Activated naive CD4-positive, alpha-beta T cell (primary cell): ENCODE measurements around the gene BANP.
"Not testable (repeated sequence)": the region's sequence is repeated elsewhere in the genome, so short reads cannot be mapped to it uniquely, and the experiment has no call there.

Source experiments
- DNase-seq, 4 experiments: peaks; one replicate each; lab custom pipeline; 2025; lab: John Stamatoyannopoulos, UW

The BANP gene

DNA sequence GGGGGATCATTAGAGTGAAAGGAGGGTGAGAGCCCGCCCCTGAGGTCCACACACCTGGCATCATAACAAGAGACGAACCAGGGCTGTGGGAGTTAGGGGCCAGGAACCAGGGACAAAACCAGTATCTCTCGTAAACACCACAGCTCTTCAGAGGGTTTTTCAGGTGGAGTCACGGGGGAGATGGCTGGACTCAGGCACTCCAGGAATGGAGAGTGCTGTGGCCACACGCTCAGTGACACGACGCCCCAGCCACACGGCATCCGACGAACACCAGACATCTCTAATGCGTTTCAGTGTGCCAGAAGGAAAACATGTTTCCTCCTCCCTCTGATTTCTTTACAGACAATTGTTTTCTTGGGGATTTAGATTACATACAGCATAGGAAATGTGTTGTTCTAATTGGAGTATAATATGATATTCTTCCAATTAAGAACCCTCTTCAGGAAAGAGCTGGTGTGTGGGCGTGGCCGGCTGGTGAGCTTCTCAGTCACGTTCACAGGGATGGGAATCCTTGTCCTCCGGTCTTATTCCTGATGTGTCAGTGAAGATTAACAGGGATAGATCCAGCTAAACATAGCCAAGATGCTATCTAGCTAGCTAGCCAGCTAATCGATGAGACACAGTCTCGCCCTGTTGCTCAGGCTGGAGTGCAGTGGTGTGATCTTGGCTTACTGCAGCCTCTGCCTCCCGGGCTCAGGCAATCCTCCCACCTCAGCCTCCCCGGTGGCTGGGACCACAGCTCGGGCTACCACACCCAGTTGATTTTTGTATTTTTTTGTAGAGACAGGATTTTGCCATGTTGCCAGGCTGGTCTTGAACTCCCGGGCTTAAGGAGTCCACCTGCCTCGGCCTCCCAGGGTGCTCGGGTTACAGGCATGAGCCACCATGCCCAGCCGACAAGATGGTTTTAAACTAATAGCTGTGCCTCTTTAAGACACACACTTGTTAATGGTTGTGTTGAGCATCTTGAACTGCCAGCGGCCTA, 98.6 kb downstream of the BANP start:
- no peak for DNase-seq

DNA sequence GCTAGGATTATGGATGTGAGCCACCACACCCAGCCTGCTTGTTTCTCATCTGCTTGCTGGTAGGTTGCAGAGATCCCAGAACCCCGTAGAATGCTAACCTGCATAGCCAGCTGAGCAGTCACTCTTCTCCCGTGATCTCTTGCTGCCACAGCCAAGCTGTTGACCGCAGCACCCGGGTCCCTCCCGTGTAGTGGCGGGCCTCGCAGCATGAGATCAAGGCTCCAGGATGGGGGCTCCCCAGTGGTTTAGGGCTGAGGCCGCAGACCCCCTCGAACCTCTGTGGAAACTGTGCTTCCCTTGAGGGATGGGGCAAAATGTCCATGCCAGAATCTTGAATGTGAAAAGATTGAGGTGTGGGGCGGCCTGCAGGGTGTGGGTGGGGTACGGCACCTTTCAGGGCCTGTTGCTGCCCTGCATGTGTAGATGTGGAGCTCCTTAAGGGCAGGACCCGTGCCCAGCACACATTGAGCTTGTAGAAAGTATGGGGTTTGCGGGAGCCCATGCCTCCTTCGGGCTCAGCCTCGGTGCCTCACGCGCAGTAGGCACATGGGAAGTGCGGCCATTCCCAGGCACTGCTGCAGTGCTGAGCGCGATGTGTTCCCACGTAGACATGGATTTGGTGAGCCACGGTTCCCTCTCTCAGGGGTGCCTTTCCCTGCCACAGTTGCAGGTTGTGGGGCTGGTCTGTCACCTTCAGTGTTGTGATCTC, 99.9 kb downstream of the BANP start:
- no peak for DNase-seq

DNA sequence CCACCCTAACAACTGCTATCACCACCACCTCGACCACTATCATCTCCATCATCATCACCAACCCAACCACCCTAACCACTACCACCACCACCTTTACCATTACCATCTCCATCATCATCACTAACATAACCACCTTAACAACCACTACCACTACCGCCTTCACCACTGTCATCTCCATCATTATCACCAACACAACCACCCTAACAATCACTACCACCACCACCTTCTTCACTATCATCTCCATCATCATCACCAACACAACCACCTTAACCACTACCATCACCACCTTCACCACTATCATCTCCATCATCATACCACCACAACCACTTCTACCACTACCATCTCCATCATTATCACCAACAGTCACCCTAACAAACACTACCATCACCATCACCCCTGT, 101.4 kb downstream of the BANP start:
- no peak for DNase-seq

DNA sequence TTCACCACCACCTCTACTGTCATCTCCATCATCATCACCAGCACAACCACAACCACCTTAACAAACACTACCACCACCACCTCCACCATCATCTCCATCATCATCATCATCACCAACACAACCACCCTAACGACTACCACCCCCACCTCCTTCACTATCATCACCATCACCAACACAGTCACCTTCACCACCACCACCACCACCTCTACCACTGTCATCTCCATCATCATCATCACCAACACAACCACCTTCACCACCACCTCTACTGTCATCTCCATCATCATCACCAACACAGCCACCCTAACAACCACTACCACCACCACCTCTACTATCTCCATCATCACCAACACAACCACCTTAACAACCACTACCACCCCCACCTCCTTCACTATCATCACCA, 102.2 kb downstream of the BANP start:
- not testable (repeated sequence) for DNase-seq

DNA sequence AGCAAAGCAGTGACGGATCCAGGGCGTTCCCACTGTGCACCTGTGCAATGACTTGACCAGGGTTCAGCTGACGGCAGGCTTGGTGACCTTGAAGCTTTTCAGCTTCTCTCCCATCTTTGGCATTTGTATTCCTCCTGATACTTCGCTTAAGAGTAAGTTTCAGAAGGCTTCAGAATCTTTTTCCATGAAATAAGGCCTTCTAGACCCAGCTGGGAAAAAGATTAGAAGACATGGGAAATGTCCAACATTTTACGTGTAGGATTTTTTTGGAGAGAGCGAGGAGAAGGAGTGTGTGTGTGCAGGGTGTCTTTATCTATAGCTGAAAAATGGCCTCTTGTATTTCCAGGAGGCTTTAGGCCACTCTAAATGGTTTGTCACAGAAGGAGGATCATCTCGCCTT, 104.1 kb downstream of the BANP start:
- DNase-seq = no peak

DNA sequence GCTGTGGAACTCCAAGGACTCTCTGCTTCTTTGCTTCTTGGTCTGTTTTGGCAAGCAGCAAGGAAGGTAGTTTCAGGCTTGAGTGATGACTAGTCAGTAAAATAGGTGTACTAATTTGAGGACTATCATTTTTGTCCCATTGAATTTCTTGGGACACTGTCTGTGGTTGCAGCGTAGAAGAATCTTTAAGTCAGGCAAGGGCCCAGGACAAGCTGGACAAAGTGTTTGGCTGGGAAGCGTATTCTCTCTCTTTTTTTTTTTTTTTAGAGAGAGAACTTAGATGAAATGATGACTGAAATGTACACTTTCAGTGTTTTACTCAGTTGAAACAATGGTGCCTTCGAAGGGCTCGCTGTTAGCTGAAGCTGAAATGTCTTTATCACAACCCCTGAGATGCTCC, 105.0 kb downstream of the BANP start:
- DNase-seq = no peak

DNA sequence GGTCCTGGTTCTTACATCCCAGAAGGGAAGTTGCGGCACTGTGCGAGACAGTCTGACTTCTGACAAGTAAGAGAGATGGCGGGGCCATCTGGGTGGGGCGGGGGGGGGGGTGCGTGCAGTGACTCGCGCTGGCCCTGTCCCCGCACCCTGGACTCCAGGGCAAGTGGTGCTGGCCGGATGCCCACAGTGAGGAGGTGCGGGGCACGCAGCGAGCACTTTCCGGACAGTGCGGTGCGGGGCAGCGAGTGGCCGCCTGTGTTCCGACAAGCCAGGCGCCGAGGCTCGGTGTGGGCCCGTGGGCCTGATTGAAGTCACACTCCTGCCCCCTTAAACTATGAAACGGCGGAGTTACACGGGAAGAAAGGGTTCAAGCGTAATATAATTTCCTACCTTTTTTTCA, 106.4 kb downstream of the BANP start:
- DNase-seq = no peak

DNA sequence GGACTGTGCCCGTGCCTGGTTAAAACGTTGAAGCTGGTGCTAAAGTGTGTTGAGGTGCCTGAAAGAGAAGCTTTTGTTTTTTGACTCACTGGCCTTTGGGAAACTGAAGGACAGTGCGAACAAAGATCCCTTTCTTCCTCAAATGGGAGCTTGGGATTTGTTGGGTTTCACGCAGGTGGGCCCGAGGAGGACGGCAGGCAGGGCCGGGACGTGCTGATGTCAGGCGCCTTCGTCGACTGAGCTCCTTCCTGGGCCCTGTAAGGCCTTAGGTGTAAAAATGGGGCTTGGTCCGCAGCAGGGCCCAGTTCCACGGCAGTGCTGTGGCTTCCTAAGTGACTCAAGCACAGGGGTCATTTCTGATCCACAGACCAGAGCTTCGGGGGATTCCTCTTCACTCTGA, 106.9 kb downstream of the BANP start:
- DNase-seq = no peak

DNA sequence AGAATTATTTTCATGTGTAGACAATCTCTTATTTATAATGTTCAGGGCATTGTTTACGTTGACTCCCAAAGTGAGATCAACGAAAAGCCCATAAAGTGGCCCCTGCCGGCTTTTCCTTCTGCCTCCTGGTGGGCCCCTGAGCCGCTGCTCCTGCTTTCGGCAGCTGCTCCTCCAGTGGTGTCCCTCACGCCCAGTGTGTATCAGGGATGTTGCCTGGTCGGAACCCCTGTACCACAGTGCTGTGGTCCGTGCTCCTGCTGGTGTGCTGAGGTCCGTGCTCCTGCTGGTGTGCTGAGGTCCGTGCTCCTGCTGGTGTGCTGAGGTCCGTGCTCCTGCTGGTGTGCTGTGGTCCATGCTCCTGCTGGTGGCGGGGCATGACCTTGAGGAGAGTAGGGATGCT, 107.6 kb downstream of the BANP start:
- no peak for DNase-seq

DNA sequence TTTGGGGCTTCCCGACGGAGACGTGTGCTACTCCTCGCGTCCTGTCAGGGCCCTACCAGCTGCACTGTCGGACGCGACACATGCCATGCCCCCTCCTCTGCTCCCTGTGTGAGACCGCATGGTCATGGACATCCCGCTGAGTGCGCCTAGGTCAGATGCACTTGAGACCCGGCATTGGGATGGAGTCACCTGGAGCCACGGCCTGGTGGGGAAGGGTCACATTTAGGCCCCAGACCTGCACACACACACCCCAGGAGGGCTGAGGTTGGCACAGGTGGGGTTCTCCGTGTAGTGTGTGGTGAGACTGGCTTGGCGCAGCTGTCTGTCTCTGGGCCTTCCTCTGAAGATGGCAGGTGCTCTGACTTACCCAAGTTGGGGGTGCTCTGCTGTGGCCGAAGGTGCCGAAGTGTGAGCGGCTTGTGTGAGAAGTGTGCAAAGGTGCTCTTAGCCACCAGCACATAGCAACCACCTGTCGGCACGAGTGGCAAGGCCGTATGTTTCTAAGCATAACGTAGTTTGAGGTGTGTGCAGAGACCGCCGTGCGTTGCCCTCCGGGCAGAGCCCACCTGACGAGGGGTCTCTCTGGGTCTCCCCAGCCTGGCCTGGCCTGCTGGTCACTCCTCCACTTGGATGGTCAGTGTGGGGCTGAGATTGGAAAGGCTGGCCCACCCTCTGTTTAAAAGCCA, 108.6 kb downstream of the BANP start:
- DNase-seq = no peak

DNA sequence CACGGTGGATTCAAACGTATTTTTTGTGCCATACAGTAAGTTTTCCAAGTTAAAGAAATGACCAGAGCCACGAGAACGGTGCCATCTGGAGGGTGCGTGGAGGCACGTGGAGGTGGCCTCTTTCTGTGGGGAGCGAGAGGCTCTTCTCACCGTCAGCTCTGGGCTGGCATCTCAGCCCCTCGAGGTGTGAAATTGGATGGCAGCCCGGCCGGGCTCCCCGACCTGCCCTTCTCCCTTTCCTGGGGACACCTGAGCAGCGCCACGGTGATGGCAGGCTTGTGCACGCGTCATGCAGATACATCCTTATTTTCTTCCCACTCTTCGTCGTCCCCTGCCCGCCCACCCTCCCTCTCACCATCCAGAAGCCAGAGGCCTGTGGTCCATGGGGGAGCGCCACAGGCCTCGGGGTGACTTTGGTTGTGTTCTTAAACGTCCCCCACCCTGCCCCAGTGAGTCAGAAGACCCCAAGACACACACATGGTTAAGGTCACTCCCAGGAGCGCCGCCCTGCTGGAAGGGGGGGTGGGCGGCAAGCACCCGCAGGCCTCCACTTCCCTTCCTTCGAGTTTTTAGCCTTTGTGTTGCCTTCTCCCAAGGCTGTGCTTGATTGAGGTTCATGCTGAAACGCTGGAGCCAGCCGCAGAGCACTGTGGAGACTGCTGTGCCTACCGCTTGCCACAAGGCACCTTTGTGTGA, 109.4 kb downstream of the BANP start:
- DNase-seq = no peak

DNA sequence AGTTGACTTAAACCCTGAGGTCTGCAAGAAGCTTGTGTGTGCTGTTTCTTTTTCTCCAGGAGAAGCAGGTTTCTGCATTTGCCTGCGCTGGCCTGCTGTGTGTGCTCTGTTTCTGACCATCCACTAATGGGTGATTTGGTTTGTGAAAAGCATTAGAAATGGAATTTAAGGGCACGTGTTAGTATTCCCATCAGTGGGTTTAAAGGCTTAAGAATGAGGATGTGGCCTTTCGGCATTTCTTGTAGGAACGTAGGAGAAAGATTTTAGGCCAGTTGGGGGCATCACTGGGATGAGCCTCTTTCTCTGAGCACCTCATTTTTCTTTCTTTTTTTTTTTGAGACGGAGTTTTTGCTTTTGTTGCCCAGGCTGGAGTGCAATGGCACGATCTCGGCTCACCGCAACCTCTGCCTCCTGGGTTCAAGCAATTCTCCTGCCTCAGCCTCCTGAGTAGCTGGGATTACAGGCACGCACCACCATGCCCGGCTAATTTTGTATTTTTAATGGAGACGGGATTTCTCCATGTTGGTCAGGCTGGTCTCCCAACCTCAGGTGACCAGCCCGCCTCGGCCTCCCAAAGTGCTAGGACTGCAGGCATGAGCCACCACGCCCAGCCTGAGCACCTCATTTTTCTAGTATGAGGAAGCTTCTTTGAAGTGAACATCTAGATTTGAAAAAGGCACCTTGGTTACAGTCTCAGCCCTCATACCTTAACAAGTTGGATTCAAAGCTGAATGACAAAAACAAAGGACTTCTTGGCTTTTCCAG, 110.3 kb downstream of the BANP start:
- no peak for DNase-seq

DNA sequence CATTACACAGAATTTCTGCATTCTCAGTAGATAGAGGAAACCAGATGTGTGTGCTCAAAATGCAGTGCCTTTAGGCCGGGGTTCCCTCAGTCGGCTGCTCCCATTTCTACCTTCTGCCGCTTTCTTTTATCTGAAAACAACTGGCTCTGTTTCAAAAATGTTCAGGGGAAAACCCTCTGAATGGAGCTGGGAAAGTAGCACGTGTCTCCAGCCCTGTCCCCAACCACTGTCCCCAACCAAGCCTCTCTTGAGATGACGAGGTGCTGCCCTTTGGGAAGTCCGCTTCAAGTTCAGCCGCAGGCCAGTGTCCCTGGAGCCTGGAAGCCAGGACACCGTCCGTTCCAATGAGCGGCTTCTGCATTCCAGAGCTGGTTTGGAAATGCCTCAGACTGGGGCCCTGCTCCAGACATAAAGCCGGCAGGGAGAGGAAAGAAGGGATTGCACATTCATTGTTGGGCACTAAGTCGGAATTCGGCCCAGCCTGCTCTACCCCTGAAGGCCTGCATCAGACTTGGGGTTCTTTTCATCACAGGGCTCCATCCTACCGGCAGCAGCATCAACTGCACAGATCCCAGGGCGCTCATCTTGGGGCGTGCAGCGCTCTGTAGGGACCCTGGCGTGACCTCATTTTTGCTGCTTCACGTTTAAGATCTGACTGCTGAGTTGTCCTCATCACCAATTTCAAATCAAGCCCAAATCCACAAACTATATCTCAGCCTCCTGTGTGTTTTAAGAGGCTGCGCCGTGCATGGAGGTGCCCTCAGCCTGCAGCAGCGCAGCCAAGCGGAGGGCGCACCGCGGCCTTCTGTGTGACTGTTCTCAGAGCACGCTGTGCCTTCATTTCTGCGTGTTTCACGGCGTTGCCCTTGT, 111.3 kb downstream of the BANP start:
- DNase-seq = no peak

DNA sequence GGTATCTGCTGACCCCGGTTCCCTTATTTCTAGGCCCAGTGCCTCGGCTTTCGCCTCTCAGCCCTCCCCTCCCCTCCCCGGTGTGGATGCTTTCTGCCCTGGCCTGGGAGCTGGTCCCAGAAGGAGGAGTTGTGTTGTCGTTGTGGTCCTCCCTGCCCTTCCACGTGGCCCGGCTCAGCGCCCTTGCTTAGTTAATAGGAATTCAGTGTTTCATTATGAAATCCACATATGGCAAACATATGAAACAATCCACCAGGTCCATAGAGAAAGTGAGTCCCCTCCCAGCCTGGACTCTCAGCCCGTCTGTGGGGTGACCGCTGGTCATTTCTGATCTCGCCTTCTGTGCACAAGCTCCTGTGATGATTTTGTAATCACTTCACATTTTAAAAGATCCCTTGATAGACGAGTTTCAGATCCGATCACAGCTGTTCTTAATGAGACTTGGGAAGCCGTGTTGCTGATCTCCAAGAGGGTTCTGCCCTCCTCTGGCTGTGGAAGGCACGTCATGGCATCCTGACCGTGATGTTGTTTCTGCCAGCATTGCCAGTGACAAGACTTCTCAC, 112.1 kb downstream of the BANP start:
- DNase-seq = no peak

DNA sequence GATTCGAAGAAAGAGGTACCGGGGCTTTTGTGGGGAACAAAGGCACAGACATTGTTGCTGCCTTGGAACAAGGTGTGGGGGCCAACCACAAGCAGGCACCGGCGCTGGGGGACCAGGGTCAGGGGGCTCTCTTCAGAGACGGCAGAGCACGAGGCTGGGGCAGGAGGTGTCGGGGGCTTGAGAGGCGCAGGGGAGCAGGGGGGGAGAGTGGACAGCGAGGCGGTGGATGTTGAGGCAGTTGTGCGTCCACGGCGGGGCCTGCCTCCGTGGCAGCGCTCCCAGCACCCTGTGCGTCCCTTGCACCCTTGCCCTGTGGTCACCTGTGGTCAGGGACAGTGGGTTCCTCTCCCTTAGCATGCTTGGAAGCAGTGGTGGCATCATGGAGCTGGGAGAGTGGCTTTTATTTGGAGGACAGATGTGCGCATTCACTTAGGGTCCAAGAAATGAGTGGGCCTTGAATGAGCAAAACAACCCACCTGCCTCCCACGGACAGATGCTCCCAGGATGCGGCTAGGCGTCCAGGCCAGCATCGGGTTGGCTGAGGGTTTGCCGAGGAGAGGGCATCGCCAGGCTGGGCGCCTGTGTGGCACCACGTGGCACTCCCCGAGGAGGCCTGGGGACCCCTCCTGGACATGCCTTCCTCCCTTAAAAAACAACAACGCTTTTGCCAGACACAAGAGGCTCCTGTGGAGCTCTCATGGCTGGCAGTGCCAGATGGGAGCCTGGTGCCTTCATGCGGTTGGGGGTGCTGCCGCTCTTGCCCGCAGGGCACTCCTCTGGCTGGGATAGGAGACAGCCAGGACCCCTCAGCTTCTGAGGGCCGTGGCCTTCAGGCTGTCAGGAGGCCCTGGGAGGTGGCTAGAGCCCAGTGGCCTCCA, 113.0 kb downstream of the BANP start:
- no peak for DNase-seq

DNA sequence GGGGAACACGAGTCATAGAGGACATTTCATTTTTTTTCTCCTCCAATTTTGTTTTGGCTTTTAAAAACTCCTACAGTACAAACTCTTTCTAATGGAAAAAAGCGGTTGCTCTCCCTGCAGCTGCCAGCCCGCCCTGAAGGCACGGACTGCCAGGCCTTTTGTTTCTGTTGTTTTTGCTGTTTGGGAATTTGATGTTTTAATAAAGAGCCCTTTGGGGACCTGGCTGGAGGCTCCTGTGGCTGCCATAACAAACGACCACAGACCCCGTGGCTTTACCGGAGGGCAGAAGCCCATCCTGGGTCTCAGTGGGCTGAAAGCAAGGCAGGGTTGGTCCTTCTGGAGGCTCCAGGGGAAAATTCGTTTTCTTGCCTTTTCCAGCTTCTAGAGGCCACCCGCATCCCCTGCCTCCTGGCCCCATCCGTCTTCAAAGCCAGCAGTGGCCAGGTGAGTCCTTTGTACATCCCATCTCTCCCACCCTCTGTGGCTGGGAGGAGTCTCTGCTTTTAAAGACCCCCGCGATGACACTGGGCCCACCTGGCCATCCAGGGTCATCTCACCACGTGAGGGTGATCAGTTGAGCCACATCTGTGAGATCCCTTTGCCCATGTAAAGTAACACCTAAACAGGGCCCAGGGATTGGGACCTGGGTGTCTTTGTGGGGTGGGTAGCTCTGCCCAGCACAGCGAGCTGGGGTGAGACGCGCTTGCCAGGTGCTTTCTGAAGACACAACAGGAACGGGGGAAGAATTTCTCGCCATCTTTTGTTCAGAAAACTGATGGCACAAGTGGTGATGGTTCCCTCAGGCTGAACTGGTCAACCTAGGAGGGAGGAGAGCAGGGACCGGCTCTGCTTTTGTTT, 113.9 kb downstream of the BANP start:
- DNase-seq = no peak

DNA sequence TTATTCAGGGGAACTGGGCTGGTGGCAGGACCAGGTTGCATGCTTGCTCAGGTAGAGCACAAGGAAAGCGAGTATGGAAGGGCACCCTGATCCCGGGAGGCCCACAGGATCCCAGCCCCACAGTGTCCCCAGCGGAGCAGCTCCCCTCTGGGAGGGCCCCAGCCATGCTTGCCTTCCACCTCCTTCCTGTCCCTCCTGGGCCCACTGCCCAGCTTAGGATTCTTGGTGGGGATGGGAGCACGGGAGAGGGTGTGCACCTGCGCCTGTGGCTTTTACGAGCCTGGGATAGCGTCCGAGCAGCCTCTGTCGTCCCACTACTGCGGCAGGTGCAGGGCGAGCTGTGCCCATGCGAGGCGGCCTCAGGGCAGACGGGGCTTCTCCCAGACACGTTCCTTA, 114.5 kb downstream of the BANP start:
- DNase-seq = no peak

DNA sequence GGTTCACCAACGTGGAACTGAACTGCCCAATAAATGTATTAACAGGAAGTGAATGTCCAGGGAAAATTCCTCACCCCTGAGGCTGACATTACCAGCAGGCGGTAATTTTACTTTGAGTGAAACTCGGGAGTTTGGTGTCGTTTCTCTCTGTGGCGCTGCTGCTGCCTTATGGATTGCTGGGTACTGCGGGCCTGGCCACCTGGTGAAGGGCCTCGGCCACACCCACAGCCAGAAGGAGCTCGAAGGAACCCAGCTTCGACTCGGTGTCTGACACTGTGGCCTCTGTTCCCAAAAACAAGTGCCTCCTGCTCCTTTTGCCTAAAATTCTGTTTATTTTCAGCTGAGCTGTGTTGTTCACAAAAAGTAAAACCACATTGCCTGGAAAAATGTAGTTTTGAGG, 115.0 kb downstream of the BANP start:
- no peak for DNase-seq
